Skeletal muscle satellite cell (primary cell): ENCODE measurements around the gene SLC43A2.

Experiments
- H3K27me3 ChIP-seq: 2 replicates; pipeline ENCODE4 v1.7.0; 2013; ENCODE audit warnings: low read length; ENCODE audit not compliant: control insufficient read depth, insufficient read depth
- H3K36me3 ChIP-seq: 2 replicates; pipeline ENCODE4 v1.7.0; 2013; ENCODE audit warnings: mild to moderate bottlenecking, control low read depth, low read length; ENCODE audit not compliant: insufficient read depth
- H3K4me1 ChIP-seq: 2 replicates; pipeline ENCODE4 v1.7.0; 2013; ENCODE audit warnings: low read length; ENCODE audit not compliant: control insufficient read depth, insufficient read depth
- H3K4me2 ChIP-seq: 2 replicates; pipeline ENCODE4 v1.7.0; 2013; ENCODE audit warnings: mild to moderate bottlenecking, low read length
- H3K4me3 ChIP-seq: 2 replicates; pipeline ENCODE4 v1.7.0; 2013; ENCODE audit warnings: low read length
- H3K9ac ChIP-seq: 2 replicates; pipeline ENCODE4 v1.7.0; 2013; ENCODE audit warnings: mild to moderate bottlenecking, low read depth, low read length, moderate library complexity
- H3K9me3 ChIP-seq: replicated peaks from 2 replicates; pipeline ENCODE4 v1.7.0; 2013; ENCODE audit warnings: mild to moderate bottlenecking, control low read depth, low read length

SLC43A2 gene

GRCh38 chr17:1592751-1593629 lies 35.6 kb downstream of the SLC43A2 start:
- H3K4me2 ChIP-seq = no peak overlapping the region
- H3K4me3 ChIP-seq = no peak overlapping the region
- no peaks in the 10 kb centered on the region for H3K27me3 ChIP-seq
- H3K9ac ChIP-seq = no peak overlapping the region
- no peaks in the 10 kb centered on the region for H3K36me3 ChIP-seq
- H3K9me3 ChIP-seq = no peaks in the 10 kb centered on the region
- peaks cover 16% of the 10 kb centered on the region for H3K4me1 ChIP-seq

GRCh38 chr17:1591474-1592090 lies 37.1 kb downstream of the SLC43A2 start:
- no peaks in the 10 kb centered on the region for H3K36me3 ChIP-seq

GRCh38 chr17:1590747-1591473 lies 37.7 kb downstream of the SLC43A2 start:
- Histone ChIP-seq H3K36me3 (no peaks in the 10 kb centered on the region), H3K4me1 (peaks cover 18% of the 10 kb centered on the region), H3K4me2 (peak overlapping the region; percentile 77), H3K9me3 (no peaks in the 10 kb centered on the region), H3K9ac (no peak overlapping the region), H3K27me3 (no peaks in the 10 kb centered on the region), H3K4me3 (no peak overlapping the region)

More at GRCh38 chr17:1591474-1592090, 37.1 kb downstream of the SLC43A2 start:
- H3K4me2 ChIP-seq = no peak overlapping the region
- H3K9ac ChIP-seq = no peak overlapping the region
- no peaks in the 10 kb centered on the region for H3K27me3 ChIP-seq
- no peaks in the 10 kb centered on the region for H3K9me3 ChIP-seq
- no peak overlapping the region for H3K4me3 ChIP-seq
- peaks cover 16% of the 10 kb centered on the region for H3K4me1 ChIP-seq

GRCh38 chr17:1590029-1590746 lies 38.4 kb downstream of the SLC43A2 start:
- no peaks in the 10 kb centered on the region for H3K36me3 ChIP-seq
- peak overlapping the region; percentile 48 for H3K4me3 ChIP-seq
- H3K9ac ChIP-seq = peak overlapping the region; percentile 42
- H3K4me2 ChIP-seq = peak overlapping the region; percentile 77
- H3K9me3 ChIP-seq = no peaks in the 10 kb centered on the region
- no peaks in the 10 kb centered on the region for H3K27me3 ChIP-seq
- H3K4me1 ChIP-seq = peaks cover 23% of the 10 kb centered on the region

- Histone ChIP-seq H3K9me3 (no peaks in the 10 kb centered on the region), H3K4me1 (peaks cover 23% of the 10 kb centered on the region), H3K36me3 (no peaks in the 10 kb centered on the region), H3K27me3 (no peaks in the 10 kb centered on the region), H3K4me3 (no peak overlapping the region), H3K9ac (no peak overlapping the region), H3K4me2 (no peak overlapping the region)
Measured at GRCh38 chr17:1588821-1589585, 39.6 kb downstream of the SLC43A2 start.

GRCh38 chr17:1584167-1584566 lies 44.5 kb downstream of the SLC43A2 start:
- H3K27me3 ChIP-seq = no peaks in the 10 kb centered on the region
- no peak overlapping the region for H3K4me3 ChIP-seq
- H3K36me3 ChIP-seq = peaks cover 3% of the 10 kb centered on the region
- no peaks in the 10 kb centered on the region for H3K9me3 ChIP-seq
- no peak overlapping the region for H3K4me2 ChIP-seq
- H3K9ac ChIP-seq = no peak overlapping the region
- H3K4me1 ChIP-seq = peaks cover 7% of the 10 kb centered on the region

GRCh38 chr17:1583556-1583955 lies 45.1 kb downstream of the SLC43A2 start:
- H3K4me3 ChIP-seq = no peak overlapping the region
- peaks cover 3% of the 10 kb centered on the region for H3K36me3 ChIP-seq
- no peak overlapping the region for H3K4me2 ChIP-seq
- H3K4me1 ChIP-seq = peaks cover 7% of the 10 kb centered on the region
- H3K9me3 ChIP-seq = no peaks in the 10 kb centered on the region
- H3K9ac ChIP-seq = no peak overlapping the region
- no peaks in the 10 kb centered on the region for H3K27me3 ChIP-seq

- Histone ChIP-seq H3K9me3 (no peaks in the 10 kb centered on the region), H3K4me3 (no peak overlapping the region), H3K36me3 (peaks cover 3% of the 10 kb centered on the region), H3K9ac (no peak overlapping the region), H3K4me1 (peaks cover 14% of the 10 kb centered on the region), H3K27me3 (no peaks in the 10 kb centered on the region), H3K4me2 (no peak overlapping the region)
Measured at GRCh38 chr17:1582374-1582773, 46.3 kb downstream of the SLC43A2 start.

- no peaks in the 10 kb centered on the region for H3K9me3 ChIP-seq
- H3K36me3 ChIP-seq = peaks cover 3% of the 10 kb centered on the region
Measured at GRCh38 chr17:1580979-1581676, 47.5 kb downstream of the SLC43A2 start.

GRCh38 chr17:1578029-1578428 lies 50.6 kb downstream of the SLC43A2 start:
- Histone ChIP-seq H3K9ac (peak overlapping the region; percentile 69), H3K9me3 (no peaks in the 10 kb centered on the region), H3K4me2 (no peak overlapping the region), H3K36me3 (no peaks in the 10 kb centered on the region), H3K4me1 (peaks cover 17% of the 10 kb centered on the region), H3K4me3 (no peak overlapping the region), H3K27me3 (no peaks in the 10 kb centered on the region)

More at GRCh38 chr17:1580979-1581676, 47.5 kb downstream of the SLC43A2 start:
- Histone ChIP-seq H3K27me3 (no peaks in the 10 kb centered on the region), H3K9ac (no peak overlapping the region), H3K4me2 (no peak overlapping the region), H3K4me1 (peaks cover 15% of the 10 kb centered on the region), H3K4me3 (no peak overlapping the region)
